ENCODE measurements around the gene ZNF83.
"Not testable (repeated sequence)": the region's sequence is repeated elsewhere in the genome, so short reads cannot be mapped to it uniquely, and the experiment has no call there.

ZNF83 gene

GRCh38 chr19:52679598-52679997, 41.4 kb upstream of the ZNF83 start:
- no peak overlapping the region for H3K14ac ChIP-seq (ENCODE audit: low read length in 2 of 2)
- 90% methylated on average over 5 of the region's 5 CpGs for WGBS
- H3K23ac ChIP-seq (ENCODE audit: low read length in 2 of 2), result no peak overlapping the region

GRCh38 chr19:52675239-52675638, 37.1 kb upstream of the ZNF83 start:
- not testable (repeated sequence) for H2AK5ac ChIP-seq (ENCODE audit: low read length, severe bottlenecking); H3K4me1 ChIP-seq (ENCODE audit: control insufficient read depth, insufficient read depth, low read depth, low read length); H3K4ac ChIP-seq (ENCODE audit: low read depth in 1 of 2, low read length in 2 of 2); H3K4me2 ChIP-seq (ENCODE audit: low read length, poor library complexity, severe bottlenecking); H3K14ac ChIP-seq (ENCODE audit: low read length in 2 of 2); H2BK5ac ChIP-seq (ENCODE audit: low read depth, low read length, poor library complexity, severe bottlenecking); H3K9me3 ChIP-seq (ENCODE audit: control insufficient read depth, low read length); H3K18ac ChIP-seq (ENCODE audit: low read depth in 1 of 2, low read length in 2 of 2); H4K91ac ChIP-seq (ENCODE audit: low read length); H2BK12ac ChIP-seq (ENCODE audit: low read length in 2 of 2); H2BK15ac ChIP-seq (ENCODE audit: low read depth, poor library complexity, severe bottlenecking); H2AFZ ChIP-seq (ENCODE audit: low read depth, low read length); H3K27me3 ChIP-seq (ENCODE audit: control insufficient read depth in 1 of 2, insufficient read depth in 1 of 2, low read length in 2 of 2); H4K8ac ChIP-seq (ENCODE audit: low read length); H3K9ac ChIP-seq (ENCODE audit: low read length); H3K4me3 ChIP-seq (ENCODE audit: insufficient read depth in 1 of 2, low read depth in 1 of 2, low read length in 2 of 2); DNase-seq; H2BK120ac ChIP-seq (ENCODE audit: low read depth, low read length); H3K27ac ChIP-seq (ENCODE audit: low read length, poor library complexity, severe bottlenecking); H3K23ac ChIP-seq (ENCODE audit: low read length in 2 of 2); H3K79me1 ChIP-seq (replicated peaks; ENCODE audit: low read length, poor library complexity, severe bottlenecking)
- WGBS, result 89% methylated on average over 6 of the region's 6 CpGs
- peaks cover 14 to 15% of the 10 kb centered on the region in 2 experiments for H3K36me3 ChIP-seq (ENCODE audit: control insufficient read depth in 1 of 2, insufficient read depth in 2 of 2, low read depth in 1 of 2, low read length in 2 of 2)

More at GRCh38 chr19:52679598-52679997, 41.4 kb upstream of the ZNF83 start:
- Histone ChIP-seq H3K4me2 (ENCODE audit: low read length, poor library complexity, severe bottlenecking) (no peak overlapping the region), H2BK12ac (ENCODE audit: low read length in 2 of 2) (no peak overlapping the region), H4K8ac (ENCODE audit: low read length) (no peak overlapping the region), H4K91ac (ENCODE audit: low read length) (no peak overlapping the region), H3K4me3 (ENCODE audit: insufficient read depth in 1 of 2, low read depth in 1 of 2, low read length in 2 of 2) (no peak overlapping the region), H3K27ac (ENCODE audit: low read length, poor library complexity, severe bottlenecking) (no peak overlapping the region), H3K18ac (ENCODE audit: low read depth in 1 of 2, low read length in 2 of 2) (no peak overlapping the region), H2BK15ac (ENCODE audit: low read depth, poor library complexity, severe bottlenecking) (no peak overlapping the region), H3K36me3 (ENCODE audit: control insufficient read depth in 1 of 2, insufficient read depth in 2 of 2, low read depth in 1 of 2, low read length in 2 of 2) (peaks cover 16 to 27% of the 10 kb centered on the region in 2 experiments), H3K9me3 (ENCODE audit: control insufficient read depth, low read length) (no peaks in the 10 kb centered on the region), H3K79me1 (replicated peaks; ENCODE audit: low read length, poor library complexity, severe bottlenecking) (peaks cover 8% of the 10 kb centered on the region), H3K9ac (ENCODE audit: low read length) (no peak overlapping the region), H2BK5ac (ENCODE audit: low read depth, low read length, poor library complexity, severe bottlenecking) (no peak overlapping the region), H2AK5ac (ENCODE audit: low read length, severe bottlenecking) (no peak overlapping the region), H3K27me3 (ENCODE audit: control insufficient read depth in 1 of 2, insufficient read depth in 1 of 2, low read length in 2 of 2) (no peaks in the 10 kb centered on the region), H3K4me1 (ENCODE audit: control insufficient read depth, insufficient read depth, low read depth, low read length) (peaks cover 2% of the 10 kb centered on the region), H3K4ac (ENCODE audit: low read depth in 1 of 2, low read length in 2 of 2) (no peak overlapping the region), H2AFZ (ENCODE audit: low read depth, low read length) (no peak overlapping the region), H2BK120ac (ENCODE audit: low read depth, low read length) (no peak overlapping the region)
- DNase-seq, result no peak

GRCh38 chr19:52673014-52673413, 34.9 kb upstream of the ZNF83 start:
- Histone ChIP-seq H3K4me2 (ENCODE audit: low read length, poor library complexity, severe bottlenecking) (no peak overlapping the region), H4K8ac (ENCODE audit: low read length) (no peak overlapping the region), H2BK15ac (ENCODE audit: low read depth, poor library complexity, severe bottlenecking) (no peak overlapping the region), H3K14ac (ENCODE audit: low read length in 2 of 2) (no peak overlapping the region), H3K23ac (ENCODE audit: low read length in 2 of 2) (no peak overlapping the region), H3K79me1 (replicated peaks; ENCODE audit: low read length, poor library complexity, severe bottlenecking) (peaks cover 11% of the 10 kb centered on the region), H3K4ac (ENCODE audit: low read depth in 1 of 2, low read length in 2 of 2) (no peak overlapping the region), H2BK12ac (ENCODE audit: low read length in 2 of 2) (no peak overlapping the region), H2BK5ac (ENCODE audit: low read depth, low read length, poor library complexity, severe bottlenecking) (no peak overlapping the region), H3K9me3 (ENCODE audit: control insufficient read depth, low read length) (no peaks in the 10 kb centered on the region), H3K4me3 (ENCODE audit: insufficient read depth in 1 of 2, low read depth in 1 of 2, low read length in 2 of 2) (no peak overlapping the region), H3K36me3 (ENCODE audit: control insufficient read depth in 1 of 2, insufficient read depth in 2 of 2, low read depth in 1 of 2, low read length in 2 of 2) (peaks cover 12 to 14% of the 10 kb centered on the region in 2 experiments), H3K27me3 (ENCODE audit: control insufficient read depth in 1 of 2, insufficient read depth in 1 of 2, low read length in 2 of 2) (no peaks in the 10 kb centered on the region), H3K4me1 (ENCODE audit: control insufficient read depth, insufficient read depth, low read depth, low read length) (peaks cover 5% of the 10 kb centered on the region), H3K27ac (ENCODE audit: low read length, poor library complexity, severe bottlenecking) (no peak overlapping the region), H2AK5ac (ENCODE audit: low read length, severe bottlenecking) (no peak overlapping the region), H3K18ac (ENCODE audit: low read depth in 1 of 2, low read length in 2 of 2) (no peak overlapping the region), H3K9ac (ENCODE audit: low read length) (no peak overlapping the region), H4K91ac (ENCODE audit: low read length) (no peak overlapping the region), H2AFZ (ENCODE audit: low read depth, low read length) (no peak overlapping the region), H2BK120ac (ENCODE audit: low read depth, low read length) (no peak overlapping the region)
- peak; percentile 46 for DNase-seq
- WGBS, result 89% methylated on average over 3 of the region's 4 CpGs

GRCh38 chr19:52670046-52670445, 31.9 kb upstream of the ZNF83 start:
- Histone ChIP-seq H4K91ac (ENCODE audit: low read length) (no peak overlapping the region), H3K14ac (ENCODE audit: low read length in 2 of 2) (peak overlapping the region in 1 of 2 experiments; percentile 32), H3K27me3 (ENCODE audit: control insufficient read depth in 1 of 2, insufficient read depth in 1 of 2, low read length in 2 of 2) (no peaks in the 10 kb centered on the region), H3K23ac (ENCODE audit: low read length in 2 of 2) (no peak overlapping the region), H2BK120ac (ENCODE audit: low read depth, low read length) (no peak overlapping the region), H4K8ac (ENCODE audit: low read length) (no peak overlapping the region), H3K18ac (ENCODE audit: low read depth in 1 of 2, low read length in 2 of 2) (no peak overlapping the region), H3K4me2 (ENCODE audit: low read length, poor library complexity, severe bottlenecking) (no peak overlapping the region), H3K4me1 (ENCODE audit: control insufficient read depth, insufficient read depth, low read depth, low read length) (peaks cover 7% of the 10 kb centered on the region), H3K36me3 (ENCODE audit: control insufficient read depth in 1 of 2, insufficient read depth in 2 of 2, low read depth in 1 of 2, low read length in 2 of 2) (peaks cover 8 to 12% of the 10 kb centered on the region in 2 experiments), H3K27ac (ENCODE audit: low read length, poor library complexity, severe bottlenecking) (no peak overlapping the region), H2AFZ (ENCODE audit: low read depth, low read length) (no peak overlapping the region), H2BK5ac (ENCODE audit: low read depth, low read length, poor library complexity, severe bottlenecking) (no peak overlapping the region), H2BK12ac (ENCODE audit: low read length in 2 of 2) (no peak overlapping the region), H3K79me1 (replicated peaks; ENCODE audit: low read length, poor library complexity, severe bottlenecking) (peaks cover 14% of the 10 kb centered on the region), H3K4me3 (ENCODE audit: insufficient read depth in 1 of 2, low read depth in 1 of 2, low read length in 2 of 2) (no peak overlapping the region), H2BK15ac (ENCODE audit: low read depth, poor library complexity, severe bottlenecking) (no peak overlapping the region), H3K9me3 (ENCODE audit: control insufficient read depth, low read length) (no peaks in the 10 kb centered on the region), H3K4ac (ENCODE audit: low read depth in 1 of 2, low read length in 2 of 2) (no peak overlapping the region), H2AK5ac (ENCODE audit: low read length, severe bottlenecking) (no peak overlapping the region), H3K9ac (ENCODE audit: low read length) (no peak overlapping the region)
- 98% methylated on average over 3 of the region's 4 CpGs for WGBS
- no peak for DNase-seq

Measured in mesenchymal stem cell (in vitro differentiated cells and primary cell).